ENCODE data around the gene GPBAR1. TPM values are rescaled to one million over a fixed set of nuclear protein-coding genes. Genes with fewer than 3 reads are reported as not detected.
"Not testable (repeated sequence)": the region's sequence is repeated elsewhere in the genome, so short reads cannot be mapped to it uniquely, and the experiment has no call there.

Gene GPBAR1
- total RNA-seq, 1 donor from 2014 or later: 0.39 TPM

DNA sequence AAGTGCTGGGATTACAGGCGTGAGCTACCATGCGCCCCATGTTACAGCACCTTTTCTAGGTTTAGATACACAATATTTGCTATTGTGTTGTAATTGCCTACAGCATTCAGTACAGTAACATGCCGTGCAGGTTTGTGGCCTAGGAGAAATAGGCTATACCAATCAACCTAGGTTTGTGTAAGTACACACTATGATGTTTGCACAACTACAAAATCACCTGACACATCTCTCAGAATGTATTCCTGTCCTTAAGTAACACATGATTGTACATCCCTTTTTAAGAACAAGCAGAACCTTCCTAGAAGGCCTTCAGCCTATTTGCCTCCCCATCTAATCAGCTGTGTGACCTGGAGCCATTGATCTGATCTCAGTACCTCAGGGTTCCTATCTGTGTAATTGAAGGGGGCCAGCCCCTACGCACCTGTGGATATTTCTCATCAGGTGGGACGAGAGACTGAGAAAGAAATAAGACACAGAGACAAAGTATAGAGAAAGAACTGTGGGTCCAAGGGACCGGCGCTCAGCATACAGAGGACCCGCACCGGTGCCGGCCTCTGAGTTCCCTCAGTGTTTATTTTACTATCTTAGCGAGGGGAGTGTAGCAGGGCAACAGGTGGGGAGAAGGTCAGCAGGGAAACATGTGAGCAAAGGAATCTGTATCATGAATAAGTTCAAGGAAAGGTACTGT, 50.2 kb downstream of the GPBAR1 start:
- DNase-seq: no peak

DNA sequence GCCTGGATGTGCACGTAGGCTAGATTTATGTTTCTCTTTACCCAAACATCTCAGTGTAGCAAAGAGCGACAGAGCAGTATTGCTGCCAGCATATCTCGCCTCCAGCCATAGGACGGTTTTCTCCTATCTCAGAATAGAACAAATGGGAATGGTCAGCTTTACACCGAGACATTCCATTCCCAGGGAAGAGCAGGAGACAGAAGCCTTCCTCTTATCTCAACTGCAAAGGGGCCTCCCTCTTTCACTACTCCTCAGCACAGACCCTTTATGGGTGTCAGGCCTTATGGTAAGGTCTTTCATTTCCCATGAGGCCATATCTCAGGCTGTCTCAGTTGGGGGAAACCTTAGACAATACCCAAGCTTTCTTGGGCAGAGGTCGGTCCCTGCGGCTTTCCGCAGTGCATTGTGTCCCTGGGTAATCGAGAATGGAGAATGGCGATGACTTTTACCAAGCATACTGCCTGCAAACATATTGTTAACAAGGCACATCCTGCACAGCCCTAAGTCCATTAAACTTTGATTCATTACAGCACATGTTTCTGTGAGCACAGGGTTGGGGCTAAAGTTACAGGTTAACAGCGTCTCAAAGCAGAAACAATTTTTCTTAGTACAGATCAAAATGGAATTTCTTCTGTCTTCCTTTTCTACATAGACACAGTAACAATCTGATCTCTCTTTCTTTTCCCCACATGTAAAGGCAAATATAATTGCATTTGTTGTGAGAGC, 50.9 kb downstream of the GPBAR1 start:
- not testable (repeated sequence) for DNase-seq

DNA sequence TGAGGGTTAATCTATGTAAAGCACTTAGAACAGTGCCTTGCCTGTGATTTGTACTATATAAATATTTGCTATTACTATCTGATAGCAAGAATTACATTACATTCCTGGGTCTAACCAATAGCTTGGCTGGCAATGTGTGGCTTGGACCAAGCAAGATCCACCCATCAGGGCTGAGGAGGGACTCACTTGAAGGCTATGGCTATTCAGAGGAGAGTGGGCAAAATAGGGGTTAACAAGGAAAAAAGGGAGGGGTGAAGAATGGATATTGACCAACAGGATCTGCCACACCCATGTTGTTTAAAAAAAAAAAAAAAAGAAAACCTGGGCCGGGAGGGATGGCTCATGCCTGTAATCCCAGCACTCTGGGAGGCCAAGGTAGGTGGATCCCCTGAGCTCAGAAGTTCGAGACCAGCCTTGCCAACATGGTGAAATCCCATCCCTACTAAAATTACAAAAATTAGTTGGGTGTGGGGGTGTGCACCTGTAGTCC, 51.5 kb downstream of the GPBAR1 start:
- no peak for DNase-seq

DNA sequence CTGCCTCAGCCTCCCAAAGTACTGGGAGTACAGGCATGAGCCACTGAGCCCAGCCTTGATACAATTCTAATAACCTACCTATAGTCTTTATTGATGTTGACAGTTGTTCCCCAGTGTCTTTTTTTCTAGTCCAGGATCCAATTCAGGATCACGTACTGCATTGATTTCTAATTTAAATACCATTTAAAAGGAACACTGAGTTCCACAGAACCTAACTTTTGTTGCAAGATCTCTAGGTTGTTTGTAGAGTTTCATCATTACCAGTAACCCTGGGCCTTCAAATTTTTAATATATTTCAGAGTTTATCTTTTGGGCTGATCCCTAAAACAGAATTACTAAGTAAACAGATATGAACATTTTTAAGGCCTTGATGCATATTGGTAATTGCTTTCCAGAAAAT, 52.5 kb downstream of the GPBAR1 start:
- DNase-seq: no peak

Other genes with a start within 250 kb of the GPBAR1 start
- 0.10 TPM for gene RUFY4, start 191.8 kb upstream of the GPBAR1 start, total RNA-seq
- 5.2 TPM for gene CXCR2, start 135.0 kb upstream of the GPBAR1 start, total RNA-seq
- 2.1 TPM for gene CXCR1, start 94.1 kb upstream of the GPBAR1 start, total RNA-seq
- 179 TPM for gene ARPC2, start 43.8 kb upstream of the GPBAR1 start, total RNA-seq
- gene AAMP, start 9.1 kb downstream of the GPBAR1 start, total RNA-seq: 102 TPM
- 22.3 TPM for gene PNKD, start 9.5 kb downstream of the GPBAR1 start, total RNA-seq
- 90.2 TPM for gene TMBIM1, start 31.5 kb downstream of the GPBAR1 start, total RNA-seq
- gene CATIP, start 95.8 kb downstream of the GPBAR1 start, total RNA-seq: not detected
- gene SLC11A1, start 121.3 kb downstream of the GPBAR1 start, total RNA-seq: 7.9 TPM
- 43.7 TPM for gene CTDSP1, start 138.9 kb downstream of the GPBAR1 start, total RNA-seq
- gene VIL1, start 158.1 kb downstream of the GPBAR1 start, total RNA-seq: 0.10 TPM